GM18508 (cell line): ENCODE results near the gene KMT2B.
"Not testable (repeated sequence)": the region's sequence is repeated elsewhere in the genome, so short reads cannot be mapped to it uniquely, and the experiment has no call there.

Source experiments
- ATAC-seq: cut with Tn5 transposase; IDR thresholded peaks from one replicate; pipeline ENCODE4 v1.9.1; 2021; ENCODE audit warnings: moderate number of reproducible peaks; ENCODE audit not compliant: insufficient read depth, unreplicated experiment

Gene KMT2B

DNA sequence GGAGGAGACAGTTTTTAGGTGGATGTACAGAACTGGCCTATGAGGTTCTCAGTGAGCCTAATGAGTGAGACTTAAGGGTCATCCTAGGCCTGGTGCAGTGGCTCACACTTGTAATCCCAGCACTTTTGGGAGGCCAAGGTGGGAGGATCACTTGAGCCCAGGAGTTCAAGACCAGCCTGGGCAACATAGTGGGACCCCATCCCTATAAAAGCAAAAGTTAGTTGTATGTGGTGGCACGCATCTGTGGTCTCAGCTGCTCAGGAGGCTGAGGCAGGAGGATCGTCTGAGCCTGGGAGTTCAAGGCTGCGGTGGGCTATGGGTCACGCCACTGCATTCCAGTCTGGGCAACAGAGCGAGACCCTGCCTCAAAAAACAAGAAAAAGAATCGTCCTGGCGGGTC, 6.3 kb downstream of the KMT2B start:
- not testable (repeated sequence) for ATAC-seq

DNA sequence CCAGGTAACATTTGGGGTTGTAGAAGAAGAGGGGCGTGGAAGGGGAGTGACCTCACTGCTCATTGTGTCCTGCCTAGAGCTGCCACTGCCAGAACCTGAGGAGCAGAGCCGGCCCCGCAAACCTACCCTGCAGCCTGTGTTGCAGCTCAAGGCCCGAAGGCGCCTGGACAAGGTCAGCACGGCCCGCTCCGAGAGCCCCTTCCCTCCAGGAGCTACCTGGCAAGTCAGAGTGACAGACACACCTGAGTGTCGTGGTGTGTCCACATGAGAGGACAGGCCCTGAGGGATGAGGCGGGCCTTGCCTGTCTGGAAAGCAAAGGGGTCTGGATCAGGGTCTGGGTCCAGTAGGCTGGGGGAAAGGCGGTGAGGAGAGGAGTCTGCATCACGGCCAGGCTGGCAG, 6.8 kb downstream of the KMT2B start:
- ATAC-seq, result no peak

DNA sequence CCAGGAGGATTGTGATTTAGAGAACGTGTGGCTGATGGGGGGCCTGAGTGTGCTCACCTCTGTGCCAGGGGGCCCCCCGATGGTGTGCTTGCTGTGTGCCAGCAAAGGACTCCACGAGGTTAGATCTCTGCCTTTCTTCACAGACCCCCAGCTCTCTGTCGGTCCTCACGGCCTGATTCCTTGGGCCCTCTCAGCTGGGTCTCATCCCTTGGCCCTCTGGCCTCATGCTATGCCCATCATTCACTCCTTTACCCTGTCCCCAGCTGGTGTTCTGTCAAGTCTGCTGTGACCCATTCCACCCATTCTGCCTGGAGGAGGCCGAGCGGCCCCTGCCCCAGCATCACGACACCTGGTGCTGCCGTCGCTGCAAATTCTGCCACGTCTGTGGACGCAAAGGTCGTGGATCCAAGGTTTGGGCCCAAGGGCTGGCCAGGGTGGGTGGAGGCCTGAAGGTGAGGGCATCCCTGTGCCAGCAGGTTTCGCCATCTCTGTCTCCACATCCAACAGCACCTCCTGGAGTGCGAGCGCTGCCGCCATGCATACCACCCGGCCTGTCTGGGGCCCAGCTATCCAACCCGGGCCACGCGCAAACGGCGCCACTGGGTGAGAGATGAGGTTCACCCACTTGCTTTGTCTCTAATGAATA, 7.5 kb downstream of the KMT2B start:
- ATAC-seq, result no peak

DNA sequence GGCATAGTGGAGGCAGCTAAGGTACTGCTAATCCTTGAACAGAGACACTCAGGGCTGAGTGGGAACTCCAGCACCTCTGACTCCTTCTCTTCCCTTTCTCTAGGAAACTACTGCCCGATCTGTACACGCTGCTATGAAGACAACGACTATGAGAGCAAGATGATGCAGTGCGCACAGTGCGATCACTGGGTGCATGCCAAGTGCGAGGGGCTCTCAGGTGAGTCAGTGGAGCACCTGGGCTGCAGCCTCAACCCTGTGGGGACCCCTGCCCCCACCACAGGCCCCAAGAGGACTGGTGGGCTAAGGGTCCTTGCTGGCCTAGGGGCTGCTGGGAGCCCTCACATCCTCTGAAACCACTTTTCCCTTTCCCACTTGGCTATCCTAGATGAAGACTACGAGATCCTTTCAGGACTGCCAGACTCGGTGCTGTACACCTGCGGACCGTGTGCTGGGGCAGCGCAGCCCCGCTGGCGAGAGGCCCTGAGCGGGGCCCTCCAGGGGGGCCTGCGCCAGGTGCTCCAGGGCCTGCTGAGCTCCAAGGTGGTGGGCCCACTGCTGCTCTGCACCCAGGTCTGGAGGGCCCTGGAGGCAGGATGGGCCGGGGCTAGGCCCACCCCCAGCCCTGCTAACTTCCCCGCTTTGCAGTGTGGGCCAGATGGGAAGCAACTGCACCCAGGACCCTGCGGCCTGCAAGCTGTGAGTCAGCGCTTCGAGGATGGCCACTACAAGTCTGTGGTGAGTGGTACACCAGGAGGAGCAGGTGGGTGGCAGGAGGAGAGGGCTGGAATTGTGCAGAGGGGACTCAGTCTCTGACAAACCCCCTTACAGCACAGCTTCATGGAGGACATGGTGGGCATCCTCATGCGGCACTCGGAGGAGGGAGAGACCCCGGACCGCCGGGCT, 9.5 kb downstream of the KMT2B start:
- no peak for ATAC-seq

- ATAC-seq, result no peak
Observed at GRCh38 chr19:35727956-35728706, 10.3 kb downstream of the KMT2B start.

DNA sequence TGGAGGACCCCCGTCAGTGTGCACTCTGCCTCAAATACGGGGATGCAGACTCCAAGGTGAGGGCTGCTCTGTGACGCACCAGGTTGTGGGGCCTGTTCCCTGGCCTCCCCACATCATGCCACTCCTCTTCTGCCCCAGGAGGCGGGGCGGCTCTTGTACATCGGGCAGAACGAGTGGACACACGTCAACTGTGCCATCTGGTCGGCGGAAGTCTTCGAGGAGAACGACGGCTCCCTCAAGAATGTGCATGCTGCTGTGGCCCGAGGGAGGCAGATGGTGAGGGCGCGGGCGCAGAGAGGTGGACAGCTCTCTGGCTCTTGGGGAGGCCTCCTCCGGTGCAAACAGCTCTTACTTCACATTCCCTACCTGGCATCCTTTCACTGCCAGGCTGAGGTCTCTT, 11.2 kb downstream of the KMT2B start:
- no peak for ATAC-seq

DNA sequence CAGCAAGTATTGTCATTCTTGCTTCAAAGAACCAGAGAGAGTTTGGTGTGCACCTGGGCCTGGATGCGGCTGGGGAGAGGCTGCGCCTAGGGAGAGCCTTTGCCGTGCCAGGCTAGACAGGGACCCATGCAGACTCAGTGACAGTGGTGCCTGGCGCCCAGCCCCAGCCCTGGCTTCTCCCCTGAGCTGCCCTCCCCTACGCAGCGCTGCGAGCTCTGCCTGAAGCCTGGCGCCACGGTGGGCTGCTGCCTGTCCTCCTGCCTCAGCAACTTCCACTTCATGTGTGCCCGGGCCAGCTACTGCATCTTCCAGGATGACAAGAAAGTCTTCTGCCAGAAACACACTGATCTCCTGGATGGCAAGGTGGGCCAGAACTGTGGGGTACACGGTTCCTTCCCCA, 12.0 kb downstream of the KMT2B start:
- no peak for ATAC-seq

DNA sequence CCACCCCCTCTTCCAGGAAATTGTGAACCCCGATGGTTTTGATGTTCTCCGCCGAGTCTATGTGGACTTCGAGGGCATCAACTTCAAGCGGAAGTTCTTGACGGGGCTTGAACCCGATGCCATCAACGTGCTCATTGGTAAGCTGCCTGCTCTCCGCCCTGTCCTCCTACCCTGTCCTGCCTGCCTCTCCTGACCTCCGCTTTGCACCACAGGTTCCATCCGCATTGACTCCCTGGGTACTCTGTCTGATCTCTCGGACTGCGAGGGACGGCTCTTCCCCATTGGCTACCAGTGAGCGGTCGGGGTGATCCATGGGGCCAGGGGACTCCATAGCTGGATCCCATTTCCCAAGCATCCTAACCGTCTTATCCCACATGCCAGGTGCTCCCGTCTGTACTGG, 12.5 kb downstream of the KMT2B start:
- ATAC-seq, result no peak

- no peak for ATAC-seq
Observed at GRCh38 chr19:35731353-35731752, 13.6 kb downstream of the KMT2B start.

DNA sequence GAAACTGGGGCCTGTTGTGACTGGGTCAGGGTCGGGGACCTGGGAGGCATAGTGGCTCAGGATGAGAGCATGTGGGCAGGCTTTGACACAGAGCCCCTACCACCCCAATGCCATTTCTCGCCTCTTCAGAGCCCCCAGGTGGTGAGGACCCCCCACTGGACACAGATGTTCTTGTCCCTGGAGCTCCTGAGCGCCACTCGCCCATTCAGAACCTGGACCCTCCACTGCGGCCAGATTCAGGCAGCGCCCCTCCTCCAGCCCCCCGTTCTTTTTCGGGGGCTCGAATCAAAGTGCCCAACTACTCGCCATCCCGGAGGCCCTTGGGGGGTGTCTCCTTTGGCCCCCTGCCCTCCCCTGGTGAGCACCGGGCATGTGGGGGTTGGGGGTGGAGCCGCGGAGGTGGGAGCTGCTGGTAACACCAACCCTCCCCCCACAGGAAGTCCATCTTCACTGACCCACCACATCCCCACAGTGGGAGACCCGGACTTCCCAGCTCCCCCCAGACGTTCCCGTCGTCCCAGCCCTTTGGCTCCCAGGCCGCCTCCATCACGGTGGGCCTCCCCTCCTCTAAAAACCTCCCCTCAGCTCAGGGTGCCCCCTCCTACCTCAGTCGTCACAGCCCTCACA, 14.1 kb downstream of the KMT2B start:
- no peak for ATAC-seq

DNA sequence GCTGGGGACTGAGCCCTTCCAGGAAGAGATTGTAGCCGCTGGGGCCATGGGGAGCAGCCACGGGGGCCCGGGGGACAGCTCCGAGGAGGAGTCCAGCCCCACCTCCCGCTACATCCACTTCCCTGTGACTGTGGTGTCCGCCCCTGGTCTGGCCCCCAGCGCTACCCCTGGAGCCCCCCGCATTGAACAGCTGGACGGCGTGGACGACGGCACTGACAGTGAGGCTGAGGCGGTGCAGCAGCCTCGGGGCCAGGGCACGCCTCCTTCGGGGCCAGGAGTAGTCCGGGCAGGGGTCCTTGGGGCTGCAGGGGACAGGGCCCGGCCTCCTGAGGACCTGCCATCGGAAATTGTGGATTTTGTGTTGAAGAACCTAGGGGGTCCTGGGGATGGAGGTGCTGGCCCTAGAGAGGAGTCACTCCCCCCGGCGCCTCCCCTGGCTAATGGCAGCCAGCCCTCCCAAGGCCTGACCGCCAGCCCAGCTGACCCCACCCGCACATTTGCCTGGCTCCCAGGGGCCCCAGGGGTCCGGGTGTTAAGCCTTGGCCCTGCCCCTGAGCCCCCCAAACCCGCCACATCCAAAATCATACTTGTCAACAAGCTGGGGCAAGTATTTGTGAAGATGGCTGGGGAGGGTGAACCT, 14.9 kb downstream of the KMT2B start:
- ATAC-seq, result no peak

DNA sequence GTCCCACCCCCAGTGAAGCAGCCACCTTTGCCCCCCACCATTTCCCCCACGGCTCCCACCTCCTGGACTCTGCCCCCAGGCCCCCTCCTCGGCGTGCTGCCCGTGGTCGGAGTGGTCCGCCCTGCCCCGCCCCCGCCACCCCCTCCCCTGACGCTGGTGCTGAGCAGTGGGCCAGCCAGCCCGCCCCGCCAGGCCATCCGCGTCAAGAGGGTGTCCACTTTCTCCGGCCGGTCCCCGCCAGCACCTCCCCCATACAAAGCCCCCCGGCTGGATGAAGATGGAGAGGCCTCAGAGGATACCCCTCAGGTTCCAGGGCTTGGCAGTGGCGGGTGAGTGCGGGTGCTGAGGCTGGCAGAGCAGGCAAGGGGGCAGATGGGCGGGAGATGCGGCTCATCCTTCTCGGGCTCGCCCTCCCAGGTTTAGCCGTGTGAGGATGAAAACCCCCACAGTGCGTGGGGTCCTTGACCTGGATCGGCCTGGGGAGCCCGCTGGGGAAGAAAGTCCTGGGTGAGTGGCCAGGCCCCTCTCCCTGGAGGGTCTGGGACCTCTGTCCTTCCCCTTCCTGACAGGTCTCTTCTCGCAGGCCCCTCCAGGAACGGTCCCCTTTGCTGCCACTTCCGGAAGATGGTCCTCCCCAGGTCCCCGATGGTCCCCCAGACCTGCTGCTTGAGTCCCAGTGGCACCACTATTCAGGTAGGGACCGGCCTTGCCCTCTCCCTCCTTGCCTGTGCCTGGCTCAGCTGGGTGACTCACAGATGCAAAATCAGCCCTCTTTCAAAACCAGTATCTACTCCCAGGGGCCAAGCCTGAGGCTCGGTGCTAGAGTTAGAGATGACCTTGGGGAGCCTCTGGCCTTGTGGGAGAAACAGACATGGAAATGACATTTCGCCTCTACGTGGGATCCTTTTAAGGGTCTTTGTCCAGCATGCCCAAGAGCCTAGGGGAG, 15.7 kb downstream of the KMT2B start:
- no peak for ATAC-seq

- no peak for ATAC-seq
Observed at GRCh38 chr19:35734273-35734672, 16.5 kb downstream of the KMT2B start.

GRCh38 chr19:35734889-35735288, 17.1 kb downstream of the KMT2B start:
- no peak for ATAC-seq

GRCh38 chr19:35736913-35737886, 19.4 kb downstream of the KMT2B start:
- ATAC-seq, result no peak

DNA sequence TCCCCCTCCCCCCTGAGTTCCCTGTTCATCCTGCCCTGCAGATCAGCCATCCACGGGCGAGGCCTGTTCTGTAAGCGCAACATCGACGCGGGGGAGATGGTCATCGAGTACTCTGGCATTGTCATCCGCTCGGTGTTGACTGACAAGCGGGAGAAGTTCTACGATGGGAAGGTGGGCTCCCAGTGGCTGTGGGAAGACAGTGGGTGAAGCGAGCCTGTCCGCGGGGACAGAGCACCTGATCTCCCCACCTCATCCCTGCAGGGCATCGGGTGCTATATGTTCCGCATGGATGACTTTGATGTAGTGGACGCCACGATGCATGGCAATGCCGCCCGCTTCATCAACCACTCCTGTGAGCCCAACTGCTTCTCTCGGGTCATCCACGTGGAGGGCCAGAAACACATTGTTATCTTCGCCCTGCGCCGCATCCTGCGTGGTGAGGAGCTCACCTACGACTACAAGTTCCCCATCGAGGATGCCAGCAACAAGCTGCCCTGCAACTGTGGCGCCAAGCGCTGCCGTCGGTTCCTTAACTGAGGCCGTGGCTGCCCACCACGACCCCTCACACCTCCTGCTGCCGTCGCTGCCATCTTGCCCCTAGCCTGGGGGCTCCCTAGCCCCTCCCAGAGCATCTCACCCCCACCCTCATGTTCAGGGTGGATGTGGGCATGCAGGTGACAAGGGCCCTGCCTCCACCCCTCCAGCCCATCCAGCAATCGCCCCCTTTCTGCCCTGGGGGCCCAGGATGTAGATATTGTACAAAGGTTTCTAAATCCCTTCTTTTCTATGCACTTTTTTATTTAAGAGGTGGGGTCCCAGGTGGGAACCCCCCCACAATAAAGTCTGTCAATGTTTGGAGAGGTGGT, 20.5 kb downstream of the KMT2B start:
- no peak for ATAC-seq

DNA sequence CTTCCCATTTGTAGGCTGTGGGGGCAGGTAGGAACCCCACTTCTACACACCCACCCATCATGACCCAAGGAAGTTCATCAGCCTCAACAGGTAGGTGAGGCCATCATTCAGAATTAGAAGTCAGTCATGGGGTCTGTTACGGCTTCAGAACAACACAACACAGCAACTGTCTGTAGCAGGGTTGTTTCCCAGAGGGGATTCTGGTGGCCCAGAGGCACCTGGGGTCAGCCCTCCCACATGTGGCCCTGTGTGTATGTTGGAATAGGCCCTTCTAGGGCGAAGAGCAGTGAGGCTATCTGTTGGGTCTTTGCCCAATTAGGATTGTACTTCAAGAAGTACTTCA, 21.1 kb downstream of the KMT2B start:
- no peak for ATAC-seq
